GM19372 (cell line): ENCODE measurements around the gene CIB4.

Experiments used
- ATAC-seq: cut with Tn5 transposase; IDR thresholded peaks from one replicate; pipeline ENCODE4 v1.9.1; 2021; ENCODE audit warnings: mild to moderate bottlenecking, low read depth, moderate library complexity; ENCODE audit not compliant: unreplicated experiment

Gene CIB4

GRCh38 chr2:26640781-26641564 lies at the start of gene CIB4:
TSS of gene CIB4 (minus strand) at chr2:26641366. CDS start at chr2:26641314, 52 bp downstream.
- no peak for ATAC-seq

GRCh38 chr2:26687801-26688200 lies 46.6 kb upstream of the CIB4 start:
- no peak for ATAC-seq

GRCh38 chr2:26687328-26687727 lies 46.2 kb upstream of the CIB4 start:
- ATAC-seq = no peak

- no peak for ATAC-seq
These were observed 45.0 kb upstream of the CIB4 start for GRCh38 chr2:26685989-26686839.

- no peak for ATAC-seq
These were observed 44.2 kb upstream of the CIB4 start for GRCh38 chr2:26685341-26685740.

- no peak for ATAC-seq
These were observed 42.4 kb upstream of the CIB4 start for GRCh38 chr2:26683583-26683982.

GRCh38 chr2:26682155-26682554 lies 41.0 kb upstream of the CIB4 start:
- ATAC-seq = no peak

GRCh38 chr2:26681656-26682055 lies 40.5 kb upstream of the CIB4 start:
- ATAC-seq = no peak

GRCh38 chr2:26679867-26680266 lies 38.7 kb upstream of the CIB4 start:
- no peak for ATAC-seq

- ATAC-seq = no peak
These were observed 36.9 kb upstream of the CIB4 start for GRCh38 chr2:26678035-26678434.

GRCh38 chr2:26675651-26676255 lies 34.6 kb upstream of the CIB4 start:
- ATAC-seq = no peak

GRCh38 chr2:26674771-26675170 lies 33.6 kb upstream of the CIB4 start:
- no peak for ATAC-seq

GRCh38 chr2:26674002-26674751 lies 33.0 kb upstream of the CIB4 start:
- ATAC-seq = no peak

- no peak for ATAC-seq
These were observed 31.7 kb upstream of the CIB4 start for GRCh38 chr2:26672818-26673393.

GRCh38 chr2:26672112-26672817 lies 31.1 kb upstream of the CIB4 start:
- ATAC-seq = no peak

- no peak for ATAC-seq
These were observed 30.5 kb upstream of the CIB4 start for GRCh38 chr2:26671691-26672090.

GRCh38 chr2:26670931-26671460 lies 29.8 kb upstream of the CIB4 start:
- no peak for ATAC-seq

- ATAC-seq = no peak
These were observed 29.0 kb upstream of the CIB4 start for GRCh38 chr2:26670171-26670570.
